HFFc6 (cell line): ENCODE results near the gene COL4A2. TPM values are rescaled to one million over a fixed set of nuclear protein-coding genes. Genes with fewer than 3 reads are reported as not detected.
A peak's percentile ranks its signal among the peaks of the same experiment; 100 is the strongest.

Source experiments
- DNase-seq: peaks from one replicate; pipeline ENCODE4 v3.0.0-alpha.2; 2018
- H3K27ac Mint-ChIP-seq: 2 replicates; pipeline ENCODE4 v1.8.0; 2020; ENCODE audit warnings: mild to moderate bottlenecking, mixed read lengths
- H3K27me3 Mint-ChIP-seq: 2 replicates; pipeline ENCODE4 v1.8.0; 2021; ENCODE audit warnings: mild to moderate bottlenecking, moderate library complexity, mixed read lengths; ENCODE audit not compliant: insufficient read depth
- H3K36me3 Mint-ChIP-seq: 2 replicates; pipeline ENCODE4 v1.8.0; 2021; ENCODE audit warnings: low read depth, mixed read lengths
- H3K4me1 Mint-ChIP-seq: 2 replicates; pipeline ENCODE4 v1.8.0; 2020; ENCODE audit warnings: low read depth, mixed read lengths
- H3K4me3 Mint-ChIP-seq: 2 replicates; pipeline ENCODE4 v1.8.0; 2020; ENCODE audit warnings: mild to moderate bottlenecking, moderate library complexity, mixed read lengths
- H3K9me3 Mint-ChIP-seq: 2 replicates; pipeline ENCODE4 v1.8.0; 2020; ENCODE audit warnings: mild to moderate bottlenecking, mixed read lengths
- CTCF ChIP-seq: fragments of 200-600 bp; sonication (generic); IDR thresholded peaks from 2 replicates; pipeline ENCODE4 v1.5.0; 2021; ENCODE audit warnings: antibody characterized with exemption, mild to moderate bottlenecking
- total RNA-seq, 6 experiments: library from RNA; stranded (reverse); fragmentation: NEBNext Ultra II Directional; extraction: Animal tissue kit (Norgen Biotek cat#: 25700); gene quantifications; 2 replicates in 1 of 6; 3 replicates in 5 of 6; pipeline ENCODE4 v1.2.3, GENCODE V29; 2021

COL4A2 gene
- total RNA-seq, 6 experiments from 2014 or later = 202 to 327 (median 217) TPM

GRCh38 chr13:110334256-110334655, 27.2 kb downstream of the COL4A2 start:
- H3K27ac Mint-ChIP-seq = peak overlapping the region; percentile 51; the same call in 1 of the 2 replicates
- peak; percentile 39 for DNase-seq
- no peaks in the 10 kb centered on the region; the same call in 1 of the 2 replicates for H3K27me3 Mint-ChIP-seq
- H3K4me1 Mint-ChIP-seq = peaks cover 99% of the 10 kb centered on the region
- no peak overlapping the region for H3K4me3 Mint-ChIP-seq
- peaks cover 46% of the 10 kb centered on the region for H3K36me3 Mint-ChIP-seq
- no peaks in the 10 kb centered on the region for H3K9me3 Mint-ChIP-seq
- no peak for TF ChIP-seq CTCF

- Mint-ChIP-seq H3K27me3 (no peaks in the 10 kb centered on the region; the same call in 1 of the 2 replicates), H3K36me3 (peaks cover 43% of the 10 kb centered on the region), H3K4me1 (peaks cover 99% of the 10 kb centered on the region), H3K4me3 (peak overlapping the region; percentile 50; the same call in 1 of the 2 replicates), H3K9me3 (no peaks in the 10 kb centered on the region), H3K27ac (peak overlapping the region; percentile 38)
- TF ChIP-seq CTCF = no peak
- no peak for DNase-seq
These were observed 27.9 kb downstream of the COL4A2 start for GRCh38 chr13:110334841-110335490.

GRCh38 chr13:110336108-110336507, 29.0 kb downstream of the COL4A2 start:
- H3K27ac Mint-ChIP-seq = no peak overlapping the region
- no peaks in the 10 kb centered on the region for H3K9me3 Mint-ChIP-seq
- DNase-seq = no peak
- TF ChIP-seq CTCF = no peak
- no peak overlapping the region for H3K4me3 Mint-ChIP-seq
- H3K4me1 Mint-ChIP-seq = peaks cover 99% of the 10 kb centered on the region
- H3K27me3 Mint-ChIP-seq = no peaks in the 10 kb centered on the region; the same call in 1 of the 2 replicates
- peaks cover 38% of the 10 kb centered on the region for H3K36me3 Mint-ChIP-seq

GRCh38 chr13:110336681-110337080, 29.6 kb downstream of the COL4A2 start:
- peaks cover 38% of the 10 kb centered on the region for H3K36me3 Mint-ChIP-seq
- no peak overlapping the region for H3K27ac Mint-ChIP-seq
- H3K27me3 Mint-ChIP-seq = no peaks in the 10 kb centered on the region; the same call in 1 of the 2 replicates
- DNase-seq = no peak
- H3K9me3 Mint-ChIP-seq = no peaks in the 10 kb centered on the region
- H3K4me3 Mint-ChIP-seq = no peak overlapping the region
- no peak for TF ChIP-seq CTCF
- peaks cover 99% of the 10 kb centered on the region for H3K4me1 Mint-ChIP-seq

GRCh38 chr13:110337247-110337646, 30.2 kb downstream of the COL4A2 start:
- H3K9me3 Mint-ChIP-seq = no peaks in the 10 kb centered on the region
- TF ChIP-seq CTCF = no peak
- H3K4me3 Mint-ChIP-seq = no peak overlapping the region
- peaks cover 98% of the 10 kb centered on the region for H3K4me1 Mint-ChIP-seq
- H3K27ac Mint-ChIP-seq = no peak overlapping the region
- H3K27me3 Mint-ChIP-seq = no peaks in the 10 kb centered on the region; the same call in 1 of the 2 replicates
- peaks cover 38% of the 10 kb centered on the region for H3K36me3 Mint-ChIP-seq
- DNase-seq = no peak
